IMR-90 (cell line): ENCODE measurements around the gene PRR5. TPM values are rescaled to one million over a fixed set of nuclear protein-coding genes. Genes with fewer than 3 reads are reported as not detected.

Experiments
- ATAC-seq: fragments of 200-7000 bp; cut with Tn5 transposase; 2 replicates; pipeline ENCODE4 v1.9.1; 2020; ENCODE audit warnings: low read depth, mild to moderate bottlenecking, moderate library complexity
- BruUV-seq: library from RNA; stranded (reverse); fragments of 400-500 nt; replicated peaks from 2 replicates; lab custom pipeline; 2021; lab: Mats Ljungman, UMichigan
- CTCF ChIA-PET: fragments of 300-600 bp; formaldehyde crosslinking; extraction: SDS; loops from one replicate; lab custom pipeline; 2021; ENCODE audit warnings: antibody characterized with exemption; lab: Yijun Ruan, JAX
- POLR2A ChIA-PET: fragments of 300-600 bp; sonication (Branson Sonifier 250); formaldehyde crosslinking; loops from one replicate; lab custom pipeline; 2022; ENCODE audit warnings: antibody characterized with exemption; ENCODE audit not compliant: unreplicated experiment; lab: Charles Lee
- DNase-seq: peaks from one replicate; pipeline ENCODE4 v3.0.0; 2013
- H2AFZ ChIP-seq: replicated peaks from 2 replicates; pipeline ENCODE3; 2013; ENCODE audit warnings: low read length, mild to moderate bottlenecking; ENCODE audit not compliant: poor library complexity
- H2AK5ac ChIP-seq: 2 replicates; pipeline ENCODE4 v1.6.1; 2013; ENCODE audit warnings: low read depth, low read length, inconsistent platforms
- H2AK9ac ChIP-seq: replicated peaks from 2 replicates; pipeline ENCODE3; 2013; ENCODE audit warnings: mild to moderate bottlenecking, low read depth, low read length, moderate library complexity; ENCODE audit not compliant: poor library complexity
- H2BK120ac ChIP-seq: 2 replicates; pipeline ENCODE4 v1.6.1; 2013; ENCODE audit warnings: low read depth, low read length, inconsistent platforms
- H2BK15ac ChIP-seq: 3 replicates; pipeline ENCODE4 v1.6.1; 2013; ENCODE audit warnings: low read depth, low read length, inconsistent platforms
- H2BK20ac ChIP-seq: 2 replicates; pipeline ENCODE4 v1.6.1; 2013; ENCODE audit warnings: low read depth, mild to moderate bottlenecking, inconsistent platforms, low read length, moderate library complexity
- H2BK5ac ChIP-seq: 2 replicates; pipeline ENCODE4 v1.6.1; 2013; ENCODE audit warnings: mild to moderate bottlenecking, low read depth, low read length, inconsistent platforms; ENCODE audit not compliant: poor library complexity, severe bottlenecking
- H3K14ac ChIP-seq: replicated peaks from 2 replicates; pipeline ENCODE4 v1.6.1; 2013; ENCODE audit warnings: low read depth, low read length, inconsistent platforms
- H3K18ac ChIP-seq: 2 replicates; pipeline ENCODE4 v1.6.1; 2013; ENCODE audit warnings: low read depth, low read length, control low read depth
- H3K23ac ChIP-seq: 2 replicates; pipeline ENCODE4 v1.6.1; 2013; ENCODE audit warnings: low read depth, low read length, inconsistent platforms
- H3K27ac ChIP-seq: 2 replicates; pipeline ENCODE4 v1.5.1; 2013; ENCODE audit warnings: mild to moderate bottlenecking, control low read depth, low read length; ENCODE audit not compliant: insufficient read depth
- H3K27me3 ChIP-seq: 2 replicates; pipeline ENCODE4 v1.6.1; 2013; ENCODE audit warnings: low read length; ENCODE audit not compliant: control insufficient read depth, insufficient read depth
- H3K36me3 ChIP-seq: 2 replicates; pipeline ENCODE4 v1.6.1; 2013; ENCODE audit warnings: low read length, mixed read lengths; ENCODE audit not compliant: control insufficient read depth, insufficient read depth
- H3K4ac ChIP-seq: 2 replicates; pipeline ENCODE4 v1.6.1; 2013; ENCODE audit warnings: low read depth, low read length, inconsistent platforms
- H3K4me1 ChIP-seq: 2 replicates; pipeline ENCODE4 v1.6.1; 2013; ENCODE audit warnings: low read length, mixed read lengths; ENCODE audit not compliant: control insufficient read depth, insufficient read depth
- H3K4me2 ChIP-seq: 2 replicates; pipeline ENCODE4 v1.6.1; 2013; ENCODE audit warnings: low read depth, mild to moderate bottlenecking, control low read depth, low read length, moderate library complexity
- H3K4me3 ChIP-seq: 2 replicates; pipeline ENCODE4 v1.5.1; 2013; ENCODE audit warnings: low read depth, mild to moderate bottlenecking, control low read depth, low read length, moderate library complexity; ENCODE audit not compliant: insufficient read depth
- H3K56ac ChIP-seq: 2 replicates; pipeline ENCODE4 v1.6.1; 2013; ENCODE audit warnings: low read length, inconsistent platforms; ENCODE audit not compliant: insufficient read depth; ENCODE audit errors: extremely low read depth
- H3K79me1 ChIP-seq, 2 experiments: 2 replicates each; pipeline ENCODE4 v1.6.1; 2013; ENCODE audit warnings: low read length in 2 of 2, inconsistent platforms in 1 of 2, low read depth in 1 of 2
- H3K9ac ChIP-seq: 2 replicates; pipeline ENCODE4 v1.6.1; 2013; ENCODE audit warnings: low read depth, low read length, control low read depth
- H3K9me1 ChIP-seq: 2 replicates; pipeline ENCODE4 v1.6.1; 2013; ENCODE audit warnings: low read length, inconsistent platforms; ENCODE audit not compliant: insufficient read depth
- H3K9me3 ChIP-seq: 2 replicates; pipeline ENCODE4 v1.6.1; 2013; ENCODE audit warnings: low read length; ENCODE audit not compliant: control insufficient read depth, insufficient read depth
- H4K20me1 ChIP-seq: 2 replicates; pipeline ENCODE4 v1.6.1; 2013; ENCODE audit warnings: low read length, inconsistent platforms; ENCODE audit not compliant: insufficient read depth
- H4K5ac ChIP-seq: 2 replicates; pipeline ENCODE4 v1.6.1; 2013; ENCODE audit warnings: mild to moderate bottlenecking, low read depth, low read length, control low read depth
- H4K8ac ChIP-seq, 2 experiments: 2 replicates each; pipeline ENCODE4 v1.6.1; 2013; ENCODE audit warnings: low read depth in 2 of 2, low read length in 2 of 2, control low read depth in 1 of 2, inconsistent platforms in 1 of 2
- H4K91ac ChIP-seq: 2 replicates; pipeline ENCODE4 v1.6.1; 2013; ENCODE audit warnings: low read depth, low read length, inconsistent platforms; ENCODE audit not compliant: insufficient read depth
- BHLHE40 ChIP-seq: fragments of 150-350 bp; IDR thresholded peaks from 2 replicates; pipeline ENCODE4 v1.6.1; 2016; ENCODE audit warnings: mild to moderate bottlenecking, low read depth, low read length
- MXI1 ChIP-seq: IDR thresholded peaks from 2 replicates; pipeline ENCODE4 v1.6.1; 2012; ENCODE audit warnings: low read depth, mild to moderate bottlenecking, low read length, moderate library complexity, borderline replicate concordance
- RFX5 ChIP-seq: IDR thresholded peaks from 2 replicates; pipeline ENCODE4 v1.8.0; 2012; ENCODE audit warnings: low read depth, mild to moderate bottlenecking, low read length, moderate library complexity
- WGBS, 2 experiments: methylation state at CpG; one replicate each; pipeline versions ENCODE4 v1.1.5 to v1.1.7; 2013; ENCODE audit warnings: missing lambda C conversion rate in 2 of 2; ENCODE audit not compliant: insufficient read length in 1 of 2; ENCODE audit errors: extremely low coverage in 2 of 2; 5-methylcytosine and 5-hydroxymethylcytosine counted together
- dilution Hi-C: fragments of 300-500 bp; cut with HindIII; formaldehyde crosslinking; loops from one replicate; pipeline ENCODE4 v1.14.3; 2018; ENCODE audit warnings: low sequenced_read_pairs; ENCODE audit not compliant: unreplicated experiment
- in situ Hi-C: fragments of 300-500 bp; cut with MboI; formaldehyde crosslinking; loops from 3 replicates; pipeline ENCODE4 v1.14.3; 2019; ENCODE audit warnings: low sequenced_read_pairs, inconsistent platforms, mixed read lengths
- intact Hi-C: fragments of 100-400 bp; cut with micrococcal nuclease; formaldehyde crosslinking; loops from 2 replicates; pipeline ENCODE4 v1.10.0; 2022
- polyA plus RNA-seq, 3 experiments: library from polyadenylated mRNA; depleted of rRNA; stranded (reverse); fragments of >200 nt; gene quantifications; 2 replicates each; pipeline ENCODE4 v1.2.3, GENCODE V29; 2012; ENCODE audit warnings: low replicate concordance in 1 of 3
- total RNA-seq: library from RNA; depleted of rRNA; stranded (reverse); fragments of >200 nt; gene quantifications from 2 replicates; pipeline ENCODE4 v1.2.3, GENCODE V29; 2012
- TF ChIP-seq, protein P1 (sequence below): fragments of 150-350 bp; IDR thresholded peaks from 2 replicates; pipeline ENCODE4 v1.6.1; 2017; ENCODE audit warnings: mild to moderate bottlenecking, antibody characterized with exemption, low read length, low read depth

The PRR5 gene
- total and polyA plus RNA-seq, 2 of the 4 experiments (the other 2 are of a cell fraction) = 8.1 to 24.3 TPM

DNA sequence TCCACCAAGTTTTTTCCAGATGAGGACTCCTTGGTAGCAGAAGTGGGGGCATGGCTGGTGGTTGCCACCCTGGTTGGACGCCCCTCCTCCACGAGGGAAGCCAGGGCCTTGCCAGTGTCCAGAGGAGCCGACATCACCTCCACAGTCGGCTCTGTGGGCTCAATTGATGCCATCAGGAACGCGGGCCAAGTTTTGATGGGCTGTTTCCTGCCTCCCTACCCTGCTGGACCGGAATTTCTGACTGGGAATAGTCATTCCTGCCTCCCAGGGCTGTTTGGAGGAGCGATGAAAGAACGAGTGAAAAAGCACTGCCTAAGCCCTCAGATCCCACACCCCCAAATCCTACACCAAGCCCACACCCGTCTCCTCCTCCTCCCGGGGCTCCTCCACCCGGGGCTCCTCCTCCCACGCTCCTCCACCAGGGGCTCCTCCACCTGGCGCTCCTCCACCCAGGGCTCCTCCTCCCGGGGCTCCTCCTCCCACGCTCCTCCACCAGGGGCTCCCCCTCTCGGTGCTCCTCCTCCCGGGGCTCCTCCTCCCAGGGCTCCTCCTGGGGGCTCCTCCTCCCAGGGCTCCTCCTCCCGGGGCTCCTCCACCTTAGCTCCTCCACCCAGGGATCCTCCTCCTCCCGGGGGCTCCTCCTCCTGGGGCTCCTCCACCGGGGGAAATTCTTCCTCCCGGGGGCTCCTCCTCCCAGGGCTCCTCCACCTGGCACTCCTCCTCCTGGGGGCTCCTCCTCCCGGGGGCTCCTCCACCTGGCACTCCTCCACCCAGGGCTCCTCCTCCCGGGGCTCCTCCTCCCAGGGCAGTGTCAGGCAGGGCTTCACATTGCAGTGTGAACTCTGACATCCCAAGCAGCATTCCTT, 10.0 kb upstream of the PRR5 start:
- Histone ChIP-seq H2BK120ac (no peak overlapping the region), H3K27ac (no peak overlapping the region), H2BK5ac (no peak overlapping the region), H4K8ac (no peak overlapping the region), H2AK9ac (no peak overlapping the region), H3K56ac (no peak overlapping the region), H3K14ac (no peak overlapping the region), H3K18ac (no peak overlapping the region), H3K4me3 (no peak overlapping the region), H3K4me2 (no peak overlapping the region), H2AK5ac (no peak overlapping the region), H3K9ac (no peak overlapping the region), H3K36me3 (peaks cover 3% of the 10 kb centered on the region; the same call in 1 of the 2 replicates), H2BK20ac (no peak overlapping the region), H3K9me3 (no peaks in the 10 kb centered on the region), H4K5ac (no peak overlapping the region), H2BK15ac (no peak overlapping the region; the same call in 2 of the 3 replicates), H2AFZ (no peak overlapping the region), H4K91ac (no peak overlapping the region), H3K27me3 (no peaks in the 10 kb centered on the region), H3K9me1 (peaks cover 6% of the 10 kb centered on the region; the same call in 1 of the 2 replicates), H3K23ac (no peak overlapping the region), H3K4me1 (peaks cover 9% of the 10 kb centered on the region), H4K20me1 (no peaks in the 10 kb centered on the region; the same call in 1 of the 2 replicates), H3K4ac (no peak overlapping the region), H3K79me1 (0 out of 4 replicates have a peak, but pooled peaks cover 0 to 5% of the 10 kb centered on the region in 2 experiments)
- TF ChIP-seq BHLHE40 (no peak), MXI1 (no peak), RFX5 (no peak)
- TF ChIP-seq, protein P1, sequence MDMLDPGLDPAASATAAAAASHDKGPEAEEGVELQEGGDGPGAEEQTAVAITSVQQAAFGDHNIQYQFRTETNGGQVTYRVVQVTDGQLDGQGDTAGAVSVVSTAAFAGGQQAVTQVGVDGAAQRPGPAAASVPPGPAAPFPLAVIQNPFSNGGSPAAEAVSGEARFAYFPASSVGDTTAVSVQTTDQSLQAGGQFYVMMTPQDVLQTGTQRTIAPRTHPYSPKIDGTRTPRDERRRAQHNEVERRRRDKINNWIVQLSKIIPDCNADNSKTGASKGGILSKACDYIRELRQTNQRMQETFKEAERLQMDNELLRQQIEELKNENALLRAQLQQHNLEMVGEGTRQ = no peak
- 68% methylated on average over 8 of the region's 24 CpGs; no CpG with 5 or more reads in 1 of the 2 experiments for WGBS, 2 experiments
- ATAC-seq = no peak
- ChIA-PET POLR2A (no interaction called here), CTCF (no interaction called here)
- no TSS peak for BruUV-seq
- intact Hi-C loops (no loop called here), in situ Hi-C loops (no loop called here), dilution Hi-C loops (no loop called here)
- DNase-seq = no peak
